AG09309 (cell line): ENCODE measurements around the gene DISP3.

Source experiments
- DNase-seq: peaks from one replicate; pipeline ENCODE4 v3.0.0-alpha.2; 2010; ENCODE audit warnings: low read depth
- H3K4me3 ChIP-seq: 2 replicates; pipeline ENCODE4 v1.5.1; 2011; ENCODE audit warnings: mild to moderate bottlenecking, low read depth, low read length, moderate library complexity; ENCODE audit not compliant: control insufficient read depth
- TF ChIP-seq, protein P1 (sequence below): IDR thresholded peaks from 2 replicates; pipeline ENCODE4 v1.5.1; 2011; ENCODE audit warnings: mild to moderate bottlenecking, low read depth, low read length, inconsistent platforms; ENCODE audit not compliant: insufficient read depth, control insufficient read depth; ENCODE audit errors: missing control alignments

DISP3 gene

GRCh38 chr1:11570821-11571380 lies 91.9 kb downstream of the DISP3 start:
- TF ChIP-seq, protein P1, sequence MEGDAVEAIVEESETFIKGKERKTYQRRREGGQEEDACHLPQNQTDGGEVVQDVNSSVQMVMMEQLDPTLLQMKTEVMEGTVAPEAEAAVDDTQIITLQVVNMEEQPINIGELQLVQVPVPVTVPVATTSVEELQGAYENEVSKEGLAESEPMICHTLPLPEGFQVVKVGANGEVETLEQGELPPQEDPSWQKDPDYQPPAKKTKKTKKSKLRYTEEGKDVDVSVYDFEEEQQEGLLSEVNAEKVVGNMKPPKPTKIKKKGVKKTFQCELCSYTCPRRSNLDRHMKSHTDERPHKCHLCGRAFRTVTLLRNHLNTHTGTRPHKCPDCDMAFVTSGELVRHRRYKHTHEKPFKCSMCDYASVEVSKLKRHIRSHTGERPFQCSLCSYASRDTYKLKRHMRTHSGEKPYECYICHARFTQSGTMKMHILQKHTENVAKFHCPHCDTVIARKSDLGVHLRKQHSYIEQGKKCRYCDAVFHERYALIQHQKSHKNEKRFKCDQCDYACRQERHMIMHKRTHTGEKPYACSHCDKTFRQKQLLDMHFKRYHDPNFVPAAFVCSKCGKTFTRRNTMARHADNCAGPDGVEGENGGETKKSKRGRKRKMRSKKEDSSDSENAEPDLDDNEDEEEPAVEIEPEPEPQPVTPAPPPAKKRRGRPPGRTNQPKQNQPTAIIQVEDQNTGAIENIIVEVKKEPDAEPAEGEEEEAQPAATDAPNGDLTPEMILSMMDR, result no peak
- H3K4me3 ChIP-seq, result no peak overlapping the region
- DNase-seq, result no peak

DNA sequence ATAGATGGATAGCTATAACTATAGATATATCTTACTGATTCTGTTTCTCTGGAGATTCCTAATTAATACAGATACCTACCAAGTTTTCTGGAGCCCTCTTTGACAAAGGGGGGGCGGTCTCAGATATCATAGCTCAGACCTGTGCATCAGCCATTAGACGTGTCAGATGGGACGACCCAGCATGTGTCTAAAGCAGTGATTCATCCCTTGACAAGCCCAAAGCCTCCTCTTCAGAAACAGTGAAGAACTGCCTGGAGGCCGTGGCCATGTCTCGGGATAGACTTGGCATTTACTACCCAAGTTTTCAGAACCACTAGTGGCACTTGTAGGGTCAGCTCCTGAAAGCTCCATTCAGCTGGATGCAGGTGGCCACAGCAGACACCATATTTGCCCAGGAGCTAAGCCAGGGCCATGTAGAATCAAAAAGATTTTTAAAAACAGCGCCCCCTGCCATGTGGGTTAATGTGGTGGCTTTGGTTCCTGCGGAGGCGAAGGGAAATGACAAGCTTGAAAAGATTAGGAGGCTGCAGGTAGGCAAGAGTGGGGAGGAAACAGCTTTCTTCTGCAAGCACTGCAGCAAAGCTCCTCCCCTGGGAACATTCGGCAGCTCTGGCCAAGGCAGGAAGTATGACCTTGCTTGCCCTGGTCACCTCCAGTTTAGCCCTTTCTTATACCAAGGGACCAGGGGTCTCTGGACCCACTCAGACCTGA lies 93.1 kb downstream of the DISP3 start:
- no peak overlapping the region for H3K4me3 ChIP-seq
- DNase-seq, result no peak
- TF ChIP-seq, protein P1, result no peak

DNA sequence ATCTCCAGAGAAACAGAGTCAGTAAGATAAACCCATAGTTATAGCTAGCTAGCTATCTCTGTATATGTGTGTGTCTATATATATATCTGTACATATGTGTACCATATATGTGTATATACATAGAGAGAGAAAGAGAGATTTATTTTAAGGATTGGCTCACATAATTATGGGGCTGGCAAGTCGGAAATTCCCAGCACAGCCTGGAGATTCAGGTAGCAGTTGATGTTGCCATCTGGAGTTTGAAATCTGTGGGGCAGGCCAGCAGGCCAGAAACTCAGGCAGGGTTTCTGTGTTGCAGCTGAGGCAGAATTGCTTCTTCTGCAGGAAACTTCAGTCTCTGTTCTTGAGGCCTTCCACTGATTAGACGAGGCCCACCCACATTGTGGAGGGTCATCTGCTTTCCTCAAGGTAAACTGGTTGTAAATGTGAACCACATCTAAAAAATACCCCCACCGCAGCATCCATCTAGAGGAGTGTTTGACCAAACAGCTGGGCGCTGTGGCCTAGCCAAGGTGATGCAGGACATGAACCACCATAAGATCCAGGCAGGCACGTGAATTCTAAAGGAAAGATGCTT lies 94.2 kb downstream of the DISP3 start:
- no peak for DNase-seq

DNA sequence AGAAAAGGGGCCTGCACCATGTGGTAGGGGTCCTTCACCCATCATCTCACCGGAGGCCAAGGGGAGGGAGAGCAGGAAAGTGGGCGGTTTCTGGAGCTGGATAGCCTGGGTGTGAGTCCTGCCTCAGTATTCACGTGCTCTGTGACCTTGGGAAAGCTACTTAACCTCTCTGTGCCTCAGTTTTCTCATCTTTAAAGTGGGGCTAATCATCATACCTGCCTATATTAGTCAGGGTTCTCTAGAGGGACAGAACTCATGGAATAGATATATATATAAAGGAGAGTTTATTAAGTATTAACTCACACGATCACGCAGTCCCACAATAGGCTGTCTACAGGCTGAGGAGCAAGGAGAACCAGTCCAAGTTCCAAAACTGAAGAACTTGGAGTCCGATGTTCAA lies 96.6 kb downstream of the DISP3 start:
- DNase-seq, result no peak
- no peak overlapping the region for H3K4me3 ChIP-seq
- TF ChIP-seq, protein P1, result no peak

More for the DNA sequence above, 94.2 kb downstream of the DISP3 start:
- TF ChIP-seq, protein P1, result no peak
- H3K4me3 ChIP-seq, result no peak overlapping the region

DNA sequence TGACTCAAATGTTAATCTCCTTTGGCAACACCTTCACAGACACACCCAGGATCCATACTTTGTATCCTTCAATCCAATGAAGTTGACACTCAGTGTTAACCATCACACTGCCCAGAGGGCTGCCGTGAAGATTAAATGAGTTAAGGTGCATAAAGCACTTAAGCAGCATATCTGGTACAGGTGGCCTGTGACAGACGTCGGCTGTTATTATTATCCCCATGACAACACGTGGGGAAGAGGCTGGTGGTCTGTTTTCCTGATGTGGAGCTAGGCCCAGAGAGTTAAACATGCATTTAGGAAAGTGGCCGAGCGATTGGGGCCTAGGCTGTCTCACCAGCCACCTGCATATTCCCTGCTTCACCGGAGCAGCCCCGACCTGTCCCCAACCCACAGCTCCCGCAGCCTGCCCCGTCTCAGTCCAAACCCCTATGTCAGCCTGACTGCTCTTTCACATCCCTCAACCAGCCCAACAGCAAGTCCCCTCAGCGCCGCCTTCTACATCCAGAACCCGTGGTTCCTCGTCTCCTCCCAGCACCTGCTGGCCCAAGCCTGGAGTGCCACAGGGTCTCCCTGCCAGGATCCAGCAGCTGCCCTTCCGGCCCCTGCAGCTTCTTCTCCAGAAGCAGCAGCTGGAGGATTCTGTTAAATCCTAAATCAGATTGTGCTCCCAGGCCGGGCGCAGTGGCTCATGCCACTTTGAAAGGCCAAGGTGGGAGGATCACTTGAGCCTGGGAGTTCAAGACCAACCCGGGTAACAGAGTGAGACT lies 97.3 kb downstream of the DISP3 start:
- TF ChIP-seq, protein P1, result no peak
- no peak overlapping the region for H3K4me3 ChIP-seq
- DNase-seq, result no peak

DNA sequence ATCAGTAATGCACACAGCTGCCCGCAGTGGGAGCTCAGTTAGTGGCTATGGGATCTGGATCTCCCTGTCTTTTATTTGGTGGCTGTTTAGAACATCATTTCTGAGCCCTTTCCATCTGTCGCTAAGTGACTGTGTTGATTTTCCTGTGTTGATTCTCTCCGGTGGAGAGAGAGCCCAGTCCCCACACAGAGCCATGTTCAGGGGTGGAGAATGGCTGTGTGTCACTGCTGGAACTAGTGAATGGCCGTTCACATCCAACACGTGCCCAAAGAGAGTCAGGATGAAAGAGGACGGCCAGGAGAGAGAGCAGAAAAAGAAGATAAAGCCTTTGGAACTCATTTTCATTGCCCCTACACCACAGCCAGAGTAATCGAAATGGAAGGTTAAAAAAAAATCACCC lies 99.0 kb downstream of the DISP3 start:
- TF ChIP-seq, protein P1, result no peak
- no peak for DNase-seq

More for the DNA sequence above, 99.0 kb downstream of the DISP3 start:
- H3K4me3 ChIP-seq, result no peak overlapping the region
